Activated CD8-positive, alpha-beta T cell treated with anti-CD3 and anti-CD28 coated beads for 36 hours (primary cell): ENCODE results near the gene SLC25A44. TPM values are rescaled to one million over a fixed set of nuclear protein-coding genes. Genes with fewer than 3 reads are reported as not detected.
A peak's percentile ranks its signal among the peaks of the same experiment; 100 is the strongest.

Experiments used
- ATAC-seq: fragments of 200-7000 bp; cut with Tn5 transposase; one replicate; pipeline ENCODE4 v1.10.0; 2021; ENCODE audit warnings: mild to moderate bottlenecking, moderate library complexity
- CTCF ChIA-PET: fragments of 350-600 bp; sonication (Branson Sonifier 250); formaldehyde crosslinking; loops from one replicate; lab custom pipeline; 2021; ENCODE audit warnings: antibody characterized with exemption; lab: Charles Lee
- POLR2A ChIA-PET: fragments of 350-600 bp; sonication (Branson Sonifier 250); formaldehyde crosslinking; loops from one replicate; lab custom pipeline; 2021; ENCODE audit warnings: antibody characterized with exemption; lab: Charles Lee
- DNase-seq: peaks from one replicate; pipeline ENCODE4 v3.0.0-alpha.2; 2020
- H3K27ac Mint-ChIP-seq: one replicate; pipeline ENCODE4 v1.8.0; 2021; ENCODE audit warnings: mild to moderate bottlenecking, mixed read lengths
- H3K27me3 Mint-ChIP-seq: one replicate; pipeline ENCODE4 v1.8.0; 2021; ENCODE audit warnings: mixed read lengths
- H3K36me3 Mint-ChIP-seq: one replicate; pipeline ENCODE4 v1.8.0; 2021; ENCODE audit warnings: low read depth, mixed read lengths
- H3K4me1 Mint-ChIP-seq: one replicate; pipeline ENCODE4 v1.8.0; 2021; ENCODE audit warnings: low read depth, mixed read lengths
- H3K4me3 Mint-ChIP-seq: one replicate; pipeline ENCODE4 v1.8.0; 2021; ENCODE audit warnings: mild to moderate bottlenecking, moderate library complexity, mixed read lengths
- H3K9me3 Mint-ChIP-seq: one replicate; pipeline ENCODE4 v1.8.0; 2021; ENCODE audit warnings: mixed read lengths
- intact Hi-C: fragments of 100-400 bp; cut with micrococcal nuclease; formaldehyde crosslinking; loops from one replicate; pipeline ENCODE4 v1.10.0; 2022
- total RNA-seq, 2 experiments: library from RNA; stranded (reverse); gene quantifications; one replicate each; pipeline ENCODE4 v1.2.3, GENCODE V29; 2021
- TF ChIP-seq, protein P1 (sequence below): fragments of 200-600 bp; IDR thresholded peaks from one replicate; pipeline ENCODE4 v1.8.0; 2022; ENCODE audit warnings: antibody characterized with exemption, mild to moderate bottlenecking

Gene SLC25A44
- total RNA-seq, 2 experiments from 2014 or later, result 41.9 to 43.0 TPM

DNA sequence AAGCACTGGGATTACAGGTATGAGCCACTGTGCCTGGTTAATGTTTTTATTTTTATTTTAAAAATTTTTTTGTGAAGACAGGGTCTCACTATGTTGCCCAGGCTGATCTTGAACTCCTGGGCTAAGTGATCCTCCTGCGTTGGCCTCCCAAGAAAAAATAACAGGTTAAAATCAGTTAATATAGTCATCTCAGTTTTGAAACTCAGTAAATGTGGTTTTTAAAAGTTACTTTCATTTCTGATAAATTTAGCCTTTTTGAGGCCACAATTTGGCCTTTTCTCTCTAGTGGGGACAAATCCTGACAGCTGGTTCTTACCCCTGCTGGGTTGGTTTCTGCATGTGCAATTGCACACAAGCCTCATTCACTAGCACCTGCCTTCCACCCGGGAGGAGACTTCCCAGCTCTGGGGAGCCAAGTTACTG is 32.2 kb downstream of the SLC25A44 start:
- CTCF ChIA-PET, result interaction anchor here (1.0 to 7.2 kb wide), 19 partner anchors 8 to 135 kb away, joined by 3 to 269 read pairs (median 7); partner anchors contain the start of genes PMF1, SEMA4A and SMG5
- POLR2A ChIA-PET, result interaction anchor here (0.8 to 7.1 kb wide), 13 partner anchors 8 to 129 kb away, joined by 3 to 88 read pairs (median 6); partner anchors contain the start of genes BGLAP, PMF1, SEMA4A and SMG5
- ATAC-seq (peak; percentile 3), DNase-seq (peak; percentile 51)
- Mint-ChIP-seq H3K36me3 (peaks cover 52% of the 10 kb centered on the region), H3K4me3 (no peak overlapping the region), H3K27me3 (no peaks in the 10 kb centered on the region), H3K9me3 (no peaks in the 10 kb centered on the region), H3K27ac (peak overlapping the region; percentile 92), H3K4me1 (peaks cover 55% of the 10 kb centered on the region)
- intact Hi-C loops, result loop anchor here (10.0 kb wide), 1 partner anchor 131 kb away; no protein-coding TSS in a partner anchor
- TF ChIP-seq, protein P1, sequence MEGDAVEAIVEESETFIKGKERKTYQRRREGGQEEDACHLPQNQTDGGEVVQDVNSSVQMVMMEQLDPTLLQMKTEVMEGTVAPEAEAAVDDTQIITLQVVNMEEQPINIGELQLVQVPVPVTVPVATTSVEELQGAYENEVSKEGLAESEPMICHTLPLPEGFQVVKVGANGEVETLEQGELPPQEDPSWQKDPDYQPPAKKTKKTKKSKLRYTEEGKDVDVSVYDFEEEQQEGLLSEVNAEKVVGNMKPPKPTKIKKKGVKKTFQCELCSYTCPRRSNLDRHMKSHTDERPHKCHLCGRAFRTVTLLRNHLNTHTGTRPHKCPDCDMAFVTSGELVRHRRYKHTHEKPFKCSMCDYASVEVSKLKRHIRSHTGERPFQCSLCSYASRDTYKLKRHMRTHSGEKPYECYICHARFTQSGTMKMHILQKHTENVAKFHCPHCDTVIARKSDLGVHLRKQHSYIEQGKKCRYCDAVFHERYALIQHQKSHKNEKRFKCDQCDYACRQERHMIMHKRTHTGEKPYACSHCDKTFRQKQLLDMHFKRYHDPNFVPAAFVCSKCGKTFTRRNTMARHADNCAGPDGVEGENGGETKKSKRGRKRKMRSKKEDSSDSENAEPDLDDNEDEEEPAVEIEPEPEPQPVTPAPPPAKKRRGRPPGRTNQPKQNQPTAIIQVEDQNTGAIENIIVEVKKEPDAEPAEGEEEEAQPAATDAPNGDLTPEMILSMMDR, result no peak

DNA sequence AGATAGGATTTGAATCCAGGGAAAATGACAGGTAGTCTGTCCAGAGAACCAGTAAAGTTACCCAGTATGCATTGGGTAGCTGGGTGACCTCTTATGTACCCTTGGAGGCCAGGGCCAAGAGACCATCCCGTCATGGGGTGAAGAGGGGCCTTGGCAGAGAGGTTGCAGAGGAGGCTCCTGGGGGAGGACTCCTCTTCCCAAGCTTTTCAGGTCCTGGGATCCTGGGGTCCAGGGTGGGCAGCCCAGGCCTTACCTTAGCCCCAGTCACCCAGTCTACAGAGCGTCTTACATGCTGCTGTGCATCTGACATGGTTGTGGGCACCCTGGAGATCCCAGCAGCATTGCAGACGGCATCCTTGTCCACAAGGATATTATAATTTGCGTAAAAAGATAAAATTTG is 32.9 kb downstream of the SLC25A44 start:
- intact Hi-C loops, result loop anchor here (10.0 kb wide), 1 partner anchor 132 kb away; no protein-coding TSS in a partner anchor
- Mint-ChIP-seq H3K4me1 (peaks cover 48% of the 10 kb centered on the region), H3K27ac (peak overlapping the region; percentile 92), H3K27me3 (no peaks in the 10 kb centered on the region), H3K4me3 (no peak overlapping the region), H3K9me3 (no peaks in the 10 kb centered on the region), H3K36me3 (peaks cover 46% of the 10 kb centered on the region)
- ATAC-seq, result no peak
- ChIA-PET POLR2A (interaction anchor here (0.8 to 7.1 kb wide), 11 partner anchors 8 to 130 kb away, joined by 3 to 88 read pairs (median 15); partner anchors contain the start of genes BGLAP, PMF1, SEMA4A and SMG5), CTCF (interaction anchor here (0.7 to 7.2 kb wide), 14 partner anchors 9 to 136 kb away, joined by 3 to 269 read pairs (median 15); partner anchors contain the start of genes PMF1, SEMA4A and SMG5)
- DNase-seq, result no peak
- TF ChIP-seq, protein P1, result no peak

DNA sequence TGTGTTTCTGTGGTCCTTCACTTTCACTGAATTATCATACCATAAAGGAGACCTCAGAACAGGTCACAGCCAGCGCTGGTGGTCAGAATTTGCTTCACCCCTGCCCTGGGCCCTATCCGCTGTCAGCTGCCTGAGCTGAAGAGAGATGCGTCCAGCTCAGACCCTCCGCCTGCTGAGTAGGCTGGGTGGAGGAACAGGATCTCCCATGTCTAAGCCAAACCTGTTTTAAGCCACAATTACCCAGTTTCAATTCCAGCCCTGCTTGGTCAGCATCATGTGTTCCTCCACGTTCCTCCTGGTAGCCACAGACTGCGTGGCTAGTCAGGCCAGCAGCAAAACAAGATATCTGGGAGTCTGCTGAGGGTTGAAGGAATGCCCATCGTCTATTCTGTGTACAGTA is 34.6 kb downstream of the SLC25A44 start:
- peaks cover 34% of the 10 kb centered on the region for H3K36me3 Mint-ChIP-seq
- no peaks in the 10 kb centered on the region for H3K27me3 Mint-ChIP-seq
- ATAC-seq (no peak), DNase-seq (no peak)
- intact Hi-C loops, result loop anchor here (10.0 kb wide), 1 partner anchor 134 kb away; no protein-coding TSS in a partner anchor
- no peaks in the 10 kb centered on the region for H3K9me3 Mint-ChIP-seq
- H3K4me3 Mint-ChIP-seq, result no peak overlapping the region
- H3K27ac Mint-ChIP-seq, result peak overlapping the region; percentile 75
- H3K4me1 Mint-ChIP-seq, result peaks cover 33% of the 10 kb centered on the region
- ChIA-PET POLR2A (interaction anchor here (0.9 to 1.2 kb wide), 4 partner anchors 15 to 81 kb away, joined by 3 to 6 read pairs (median 4); partner anchors contain the start of gene PMF1), CTCF (interaction anchor here (0.9 to 7.0 kb wide), 3 partner anchors 34 to 101 kb away, joined by 3 to 50 read pairs (median 4); partner anchors contain the start of gene SLC25A44)
- TF ChIP-seq, protein P1, result no peak

DNA sequence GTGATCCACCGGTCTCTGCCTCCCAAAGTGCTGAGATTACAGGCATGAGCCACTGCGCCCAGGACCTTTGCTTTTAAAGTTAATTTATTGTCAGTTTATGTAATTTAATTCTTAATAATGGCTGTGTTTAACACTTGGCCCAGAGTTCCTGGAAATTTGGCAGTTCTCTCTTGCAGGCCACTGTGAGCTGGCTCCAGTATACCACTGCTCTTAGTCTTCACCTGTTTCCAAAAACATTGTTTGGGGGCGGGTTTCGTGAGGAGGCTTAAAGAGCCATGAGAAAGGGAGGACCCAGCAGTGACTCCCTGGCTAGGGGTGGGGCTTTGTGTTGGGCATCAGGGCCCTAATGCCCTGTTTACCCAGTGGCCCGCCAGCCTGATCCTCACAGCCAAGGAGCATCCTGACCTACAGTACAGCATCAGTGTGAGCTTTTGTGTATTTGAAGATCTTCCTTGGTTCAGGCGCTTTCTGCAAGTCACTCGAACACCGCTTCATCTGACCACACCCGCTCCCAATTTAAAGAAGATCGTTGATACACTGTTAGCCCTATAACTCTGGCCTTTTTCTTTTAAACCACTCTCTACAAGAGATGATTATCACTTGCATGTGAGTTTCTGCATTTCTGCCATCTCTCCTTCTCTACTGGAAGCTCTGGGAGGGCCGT is 36.0 kb downstream of the SLC25A44 start:
- CTCF ChIA-PET, result interaction anchor here (0.9 to 7.0 kb wide), 7 partner anchors 12 to 102 kb away, joined by 3 to 50 read pairs (median 3); partner anchors contain the start of genes BGLAP and SLC25A44
- Mint-ChIP-seq H3K4me1 (peaks cover 24% of the 10 kb centered on the region), H3K27me3 (no peaks in the 10 kb centered on the region), H3K36me3 (peaks cover 39% of the 10 kb centered on the region), H3K9me3 (no peaks in the 10 kb centered on the region), H3K4me3 (no peak overlapping the region), H3K27ac (no peak overlapping the region)
- ATAC-seq, result no peak
- intact Hi-C loops, result loop anchor here (10.0 kb wide), 1 partner anchor 135 kb away; no protein-coding TSS in a partner anchor
- POLR2A ChIA-PET, result interaction anchor here (0.8 to 1.7 kb wide), 6 partner anchors 9 to 82 kb away, joined by 3 to 6 read pairs (median 4); partner anchors contain the start of gene PMF1
- no peak for DNase-seq
- TF ChIP-seq, protein P1, result no peak
